Adrenal gland (tissue), 12 donors: ENCODE measurements around the gene CIZ1. TPM values are rescaled to one million over a fixed set of nuclear protein-coding genes. Genes with fewer than 3 reads are reported as not detected.

ENCODE experiments used
- DNase-seq, 7 donors: peaks; one replicate each; pipeline ENCODE4 v3.0.0-alpha.2; 2019 to 2020
- H3K27ac ChIP-seq, 5 donors: fragments of 200-600 bp; sonication (generic) in 4 of 5; 1 replicate in 3 of 5; 2 replicates in 2 of 5; pipeline versions ENCODE4 v1.5.1 to v1.8.0; 2016 to 2020; ENCODE audit warnings: mild to moderate bottlenecking in 1 of 5
- H3K27me3 ChIP-seq: fragments of 200-600 bp; 2 replicates; pipeline ENCODE4 v1.8.0; 2021
- H3K36me3 ChIP-seq, 2 donors: fragments of 200-600 bp; replicated peaks in 1 of 2; 1 replicate in 1 of 2; 2 replicates in 1 of 2; pipeline versions ENCODE4 v1.5.1 to v1.8.0; 2018 to 2022
- H3K4me1 ChIP-seq, 2 donors: fragments of 200-600 bp; replicated peaks in 1 of 2; 1 replicate in 1 of 2; 2 replicates in 1 of 2; pipeline versions ENCODE4 v1.5.1 to v1.8.0; 2018 to 2021
- H3K4me3 ChIP-seq, 4 donors: fragments of 200-600 bp; sonication (generic) in 3 of 4; one replicate each; pipeline ENCODE4 v1.5.1; 2016 to 2018
- H3K9me3 ChIP-seq, 3 donors: fragments of 200-600 bp; sonication (generic) in 1 of 3; replicated peaks in 1 of 3; 1 replicate in 2 of 3; 2 replicates in 1 of 3; pipeline versions ENCODE4 v1.5.1 to v1.8.0; 2016 to 2021
- POLR2A ChIP-seq, 2 donors: fragments of 450-650 bp; IDR thresholded peaks; one replicate each; pipeline ENCODE4 v1.6.1; 2017; ENCODE audit warnings: antibody characterized with exemption in 2 of 2, mild to moderate bottlenecking in 2 of 2, moderate library complexity in 1 of 2
- WGBS, 4 donors: extraction: QIAGEN DNeasy Blood & Tissue Kit in 2 of 4; methylation state at CpG; one replicate each; pipeline versions ENCODE4 v1.1.5 to v1.1.7; 2013 to 2017; 5-methylcytosine and 5-hydroxymethylcytosine counted together
- intact Hi-C, 2 donors: fragments of 100-400 bp; cut with DNase I; formaldehyde crosslinking; loops; one replicate each; pipeline versions ENCODE4 v1.14.1 to v1.15.0; 2022 to 2023
- polyA plus RNA-seq, 3 donors: library from polyadenylated mRNA; stranded (reverse); fragments of 200-250 nt in 2 of 3; fragments of 350-450 nt in 1 of 3; fragmentation: Illumina TruSeq in 1 of 3; extraction: RNeasy Lipid Tissue Mini Kit (QIAGEN cat#74804) in 1 of 3; gene quantifications; one replicate each; pipeline ENCODE4 v1.2.3, GENCODE V29; 2013 to 2014
- total RNA-seq, 9 donors: library from RNA; depleted of rRNA in 4 of 9; stranded (reverse); fragments of >200 nt in 4 of 9; fragments of 120-200 nt in 1 of 9; fragmentation: NEBNext Ultra II Directional in 1 of 9; extraction: Animal tissue kit (Norgen Biotek cat#: 25700) in 1 of 9; gene quantifications; one replicate each; pipeline versions ENCODE4 v1.1.0 to v1.2.4, GENCODE V29; 2013 to 2023
- TF ChIP-seq, protein P1 (sequence below), 6 experiments: fragments of 450-650 bp in 4 of 6; fragments of 200-600 bp in 2 of 6; sonication (generic) in 1 of 6; IDR thresholded peaks; 1 replicate in 5 of 6; 2 replicates in 1 of 6; pipeline versions ENCODE4 v1.5.1 to v1.8.0; 2016 to 2021; ENCODE audit warnings: antibody characterized with exemption in 6 of 6, mild to moderate bottlenecking in 2 of 6, moderate library complexity in 1 of 6
- donor health status: healthy with polysubstance abuse.
- donor health status: Bipolar disorder and iron deficiency.
- donor health status: DM: yes; HTN: yes; CAD: no.
- donor health status: DM: no; HTN: no; CAD: no.
- donor health status: DM: no; HTN: no; CAD: no.
- donor health status: DM: yes; HTN: yes; CAD: no.

CIZ1 gene
- total and polyA plus RNA-seq, 12 donors, result 25.3 to 142 (median 80.4) TPM

DNA sequence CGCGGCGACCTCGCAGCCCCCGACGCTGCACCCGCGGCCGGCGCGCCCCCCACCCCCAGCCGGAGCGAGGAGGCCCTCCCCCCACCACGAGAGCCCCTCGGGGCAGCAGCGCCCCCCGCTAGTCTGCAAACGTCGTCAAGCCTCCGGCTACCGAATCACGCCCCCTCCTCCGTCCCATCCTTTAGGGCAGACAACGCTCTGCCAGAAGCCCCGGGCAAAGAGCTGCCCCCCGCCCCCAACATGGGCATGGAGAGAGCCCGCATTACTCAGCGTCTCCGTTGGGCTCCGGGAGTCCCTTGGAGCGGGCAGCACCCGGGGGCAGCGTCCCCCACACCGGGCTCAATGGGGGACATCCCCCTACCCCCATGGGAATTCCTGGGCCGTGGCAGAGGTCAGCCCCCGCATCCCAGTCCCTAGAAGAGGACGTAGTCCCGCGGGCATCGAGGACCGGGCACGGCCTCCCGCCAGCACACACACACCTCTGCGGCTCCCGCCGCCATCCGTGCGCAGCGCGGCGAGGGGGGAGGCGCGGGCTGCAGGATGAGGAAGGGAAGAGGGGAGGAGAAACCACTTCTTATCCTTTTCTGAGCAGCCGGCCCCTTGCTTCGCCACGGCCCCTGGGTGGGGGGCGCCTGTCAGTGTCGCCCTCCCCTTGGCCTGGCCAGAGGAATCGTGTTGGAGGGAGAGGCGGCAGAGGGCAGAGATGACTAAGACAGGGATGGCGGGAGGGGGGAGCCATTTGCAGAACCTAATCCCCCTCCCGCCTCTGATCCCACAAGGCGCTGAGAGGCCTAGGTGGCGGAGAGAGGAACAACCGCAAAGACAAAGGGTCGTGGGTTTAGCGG, 12.6 kb upstream of the CIZ1 start:
- H3K27ac ChIP-seq, result no peak overlapping the region
- intact Hi-C loops, result no loop called here

DNA sequence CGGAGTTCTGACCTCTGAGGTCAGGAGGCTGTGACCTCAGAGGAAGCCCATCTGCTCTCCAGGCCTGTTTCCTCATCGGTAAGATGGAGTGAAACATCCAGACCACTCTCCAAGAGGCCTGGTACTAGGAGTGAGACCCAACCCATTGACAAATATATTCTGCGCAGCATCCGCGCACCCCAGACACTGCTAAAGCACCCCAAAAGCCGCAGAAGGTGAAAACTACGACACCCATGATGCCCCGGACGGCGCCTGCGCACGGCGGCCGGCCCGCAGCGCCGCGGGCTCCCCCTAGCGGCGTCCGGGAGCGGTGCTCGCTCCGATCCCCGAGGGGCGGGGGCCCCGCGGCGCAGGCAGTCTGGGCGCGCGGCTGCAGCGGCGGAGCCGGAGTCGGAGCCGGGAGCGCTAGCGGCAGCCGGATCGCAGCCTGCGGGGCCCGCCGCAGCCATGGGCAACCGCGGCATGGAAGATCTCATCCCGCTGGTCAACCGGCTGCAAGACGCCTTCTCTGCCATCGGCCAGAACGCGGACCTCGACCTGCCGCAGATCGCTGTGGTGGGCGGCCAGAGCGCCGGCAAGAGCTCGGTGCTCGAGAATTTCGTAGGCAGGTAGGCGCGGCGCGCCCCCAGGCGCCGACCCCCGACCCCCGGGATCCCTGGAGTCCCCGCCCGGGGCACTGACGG, 11.8 kb upstream of the CIZ1 start, which contains the start of gene DNM1:
TSS of gene DNM1 (plus strand) at position 356 of the 683 bp plus-strand sequence. CDS start at position 448, 92 bp downstream.
- Histone ChIP-seq H3K4me3 (peak within 1 kb of the TSS in 2 of 4 donors; percentile 31 to 60), H3K27ac (peak within 1 kb of the TSS in 1 of 5 donors; percentile 41), H3K9me3 (no peaks in the 10 kb centered on the region), H3K36me3 (no peaks in the 10 kb centered on the region), H3K4me1 (peaks cover 12 to 16% of the 10 kb centered on the region in 2 donors), H3K27me3 (no peaks in the 10 kb centered on the region)
- peak; percentile 30 to 37 for TF ChIP-seq POLR2A (IDR thresholded peaks at IDR 0.05)
- TF ChIP-seq, protein P1, sequence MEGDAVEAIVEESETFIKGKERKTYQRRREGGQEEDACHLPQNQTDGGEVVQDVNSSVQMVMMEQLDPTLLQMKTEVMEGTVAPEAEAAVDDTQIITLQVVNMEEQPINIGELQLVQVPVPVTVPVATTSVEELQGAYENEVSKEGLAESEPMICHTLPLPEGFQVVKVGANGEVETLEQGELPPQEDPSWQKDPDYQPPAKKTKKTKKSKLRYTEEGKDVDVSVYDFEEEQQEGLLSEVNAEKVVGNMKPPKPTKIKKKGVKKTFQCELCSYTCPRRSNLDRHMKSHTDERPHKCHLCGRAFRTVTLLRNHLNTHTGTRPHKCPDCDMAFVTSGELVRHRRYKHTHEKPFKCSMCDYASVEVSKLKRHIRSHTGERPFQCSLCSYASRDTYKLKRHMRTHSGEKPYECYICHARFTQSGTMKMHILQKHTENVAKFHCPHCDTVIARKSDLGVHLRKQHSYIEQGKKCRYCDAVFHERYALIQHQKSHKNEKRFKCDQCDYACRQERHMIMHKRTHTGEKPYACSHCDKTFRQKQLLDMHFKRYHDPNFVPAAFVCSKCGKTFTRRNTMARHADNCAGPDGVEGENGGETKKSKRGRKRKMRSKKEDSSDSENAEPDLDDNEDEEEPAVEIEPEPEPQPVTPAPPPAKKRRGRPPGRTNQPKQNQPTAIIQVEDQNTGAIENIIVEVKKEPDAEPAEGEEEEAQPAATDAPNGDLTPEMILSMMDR (IDR thresholded peaks at IDR 0.05), result peak in 5 of 6 experiments; percentile 21 to 96 (median 96)
- intact Hi-C loops, result no loop called here
- peak in 5 of 7 donors; percentile 52 to 65 (median 62) for DNase-seq
- WGBS, 4 donors, result 0 to 1% (median 1%) methylated on average over 29 to 72 of the region's 72 CpGs

More for the DNA sequence above, 12.6 kb upstream of the CIZ1 start:
- Histone ChIP-seq H3K36me3 (no peaks in the 10 kb centered on the region), H3K27me3 (no peaks in the 10 kb centered on the region), H3K4me1 (peaks cover 12 to 16% of the 10 kb centered on the region in 2 donors), H3K4me3 (peak overlapping the region in 2 of 4 donors; percentile 31 to 60), H3K9me3 (no peaks in the 10 kb centered on the region)
- WGBS, 4 donors, result 1 to 3% (median 2%) methylated on average over 14 to 67 of the region's 67 CpGs
- TF ChIP-seq, protein P1 (IDR thresholded peaks at IDR 0.05), result no peak
- TF ChIP-seq POLR2A (IDR thresholded peaks at IDR 0.05), result no peak
- peak in 1 of 7 donors; percentile 57 for DNase-seq

DNA sequence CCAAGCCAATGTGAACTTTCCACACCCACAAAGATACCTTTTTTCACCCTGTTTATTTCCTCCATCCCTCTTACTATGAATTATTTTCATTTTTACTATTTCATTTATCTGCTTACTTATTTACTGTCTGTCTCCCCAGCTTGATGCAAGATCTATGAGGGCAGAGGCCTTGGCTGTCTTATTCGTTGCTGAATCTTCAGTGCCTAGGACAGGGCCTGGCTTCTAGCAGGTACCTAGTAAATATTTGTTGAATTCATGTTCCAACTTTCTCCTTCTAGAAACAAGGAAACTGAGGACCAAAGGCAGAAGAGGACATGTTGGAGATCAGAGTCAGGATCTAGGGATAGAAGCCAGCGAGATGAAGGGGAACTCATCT, 11.3 kb upstream of the CIZ1 start:
- H3K27me3 ChIP-seq, result no peaks in the 10 kb centered on the region
- no peak overlapping the region for H3K27ac ChIP-seq
- H3K4me1 ChIP-seq, result peaks cover 12 to 16% of the 10 kb centered on the region in 2 donors
- no peak overlapping the region for H3K4me3 ChIP-seq
- DNase-seq, result no peak
- WGBS, 4 donors, result 9 to 17% (median 11%) methylated on average over 2 of the region's 2 CpGs
- TF ChIP-seq, protein P1 (IDR thresholded peaks at IDR 0.05), result no peak
- TF ChIP-seq POLR2A (IDR thresholded peaks at IDR 0.05), result no peak
- no peaks in the 10 kb centered on the region for H3K36me3 ChIP-seq
- H3K9me3 ChIP-seq, result no peaks in the 10 kb centered on the region
- intact Hi-C loops, result no loop called here
